ENCODE data around the gene PAX6.
"Not testable (repeated sequence)": the region's sequence is repeated elsewhere in the genome, so short reads cannot be mapped to it uniquely, and the experiment has no call there.

Gene PAX6

DNA sequence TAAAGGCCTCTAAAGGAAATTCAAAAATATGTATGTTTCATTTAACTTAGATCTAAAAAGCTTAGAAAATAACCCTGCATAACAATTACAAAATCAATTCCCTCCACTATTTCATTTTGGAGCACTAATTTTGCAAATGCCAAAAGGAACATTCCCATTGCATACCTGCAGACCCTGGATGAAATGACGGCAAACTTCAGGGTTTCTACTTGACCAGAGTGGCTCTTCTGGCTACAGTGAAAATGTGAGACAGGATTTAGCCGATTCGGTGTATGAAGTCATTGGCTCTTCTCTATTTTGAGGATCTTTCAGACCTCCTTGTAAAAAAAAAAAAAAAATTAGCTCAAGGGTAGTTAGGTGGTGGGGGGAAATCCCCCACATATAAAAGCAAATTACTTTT lies 44.1 kb downstream of the PAX6 start:
- in situ Hi-C loops (cut with MboI; ENCODE audit: low sequenced_read_pairs): no loop called here
- Histone ChIP-seq H3K27me3 (ENCODE audit: low read depth) (no peaks in the 10 kb centered on the region), H3K4me3 (no peak overlapping the region), H3K9me3 (no peaks in the 10 kb centered on the region), H3K4me1 (peaks cover 11% of the 10 kb centered on the region), H3K36me3 (replicated peaks) (no peaks in the 10 kb centered on the region)
- no peak for DNase-seq (ENCODE audit: low spot score in 2 of 2)

DNA sequence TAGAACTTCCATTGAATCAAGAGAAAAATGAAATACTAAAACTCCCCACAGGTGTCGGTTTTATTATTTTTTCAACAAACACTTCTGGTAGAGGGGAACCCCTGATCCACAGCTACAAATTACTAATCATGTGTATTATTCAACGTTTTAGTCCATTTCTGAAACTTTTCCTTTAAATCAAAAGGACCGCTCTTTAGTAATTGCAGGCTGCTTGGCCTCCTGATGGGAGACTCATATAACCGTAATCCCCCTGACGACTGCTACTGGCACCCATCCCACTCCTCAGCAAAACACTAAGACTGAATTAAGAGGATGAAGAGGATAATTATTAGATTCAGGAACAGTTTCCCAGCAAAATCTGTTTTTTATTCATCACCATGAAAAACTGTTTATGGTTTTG lies 46.4 kb downstream of the PAX6 start:
- H3K27me3 ChIP-seq (ENCODE audit: low read depth): no peaks in the 10 kb centered on the region
- in situ Hi-C loops (cut with MboI; ENCODE audit: low sequenced_read_pairs): no loop called here

GRCh38 chr11:31764261-31764660 lies 46.9 kb downstream of the PAX6 start:
- H3K4me1 ChIP-seq: peaks cover 11% of the 10 kb centered on the region
- H3K4me3 ChIP-seq: no peak overlapping the region
- in situ Hi-C loops (cut with MboI; ENCODE audit: low sequenced_read_pairs): no loop called here
- DNase-seq (ENCODE audit: low spot score in 2 of 2): peak; percentile 22 to 58
- no peaks in the 10 kb centered on the region for H3K9me3 ChIP-seq
- no peaks in the 10 kb centered on the region for H3K36me3 ChIP-seq (replicated peaks)
- no peaks in the 10 kb centered on the region for H3K27me3 ChIP-seq (ENCODE audit: low read depth)

More for the DNA sequence above, 46.4 kb downstream of the PAX6 start:
- H3K4me3 ChIP-seq: no peak overlapping the region
- peak; percentile 36 to 44 for DNase-seq (ENCODE audit: low spot score in 2 of 2)
- H3K4me1 ChIP-seq: peaks cover 11% of the 10 kb centered on the region
- H3K36me3 ChIP-seq (replicated peaks): no peaks in the 10 kb centered on the region
- H3K9me3 ChIP-seq: no peaks in the 10 kb centered on the region

DNA sequence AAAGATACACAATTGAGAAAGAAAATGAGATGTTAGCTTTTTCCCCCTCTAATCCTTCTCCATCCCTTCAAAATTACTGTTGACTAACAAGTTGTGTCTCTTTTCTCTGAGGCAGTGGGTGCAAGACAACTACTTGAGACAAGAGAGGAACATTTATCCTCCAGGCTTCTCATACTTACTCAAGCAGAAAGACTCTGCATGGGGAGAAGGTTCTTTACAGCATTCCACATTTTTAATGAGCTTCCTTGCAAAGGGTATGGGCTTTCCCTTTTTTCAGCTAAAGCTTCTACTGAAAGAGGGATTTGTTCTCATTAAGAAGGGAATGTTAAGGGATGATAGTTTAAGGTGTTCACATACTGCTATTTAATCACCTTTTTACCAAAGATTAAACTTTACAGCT lies 47.8 kb downstream of the PAX6 start:
- in situ Hi-C loops (cut with MboI; ENCODE audit: low sequenced_read_pairs): no loop called here
- Histone ChIP-seq H3K36me3 (replicated peaks) (no peaks in the 10 kb centered on the region), H3K4me1 (peaks cover 11% of the 10 kb centered on the region), H3K4me3 (no peak overlapping the region), H3K27me3 (ENCODE audit: low read depth) (no peaks in the 10 kb centered on the region), H3K9me3 (no peaks in the 10 kb centered on the region)
- DNase-seq (ENCODE audit: low spot score in 2 of 2): peak in 1 of 2 experiments; percentile 75

DNA sequence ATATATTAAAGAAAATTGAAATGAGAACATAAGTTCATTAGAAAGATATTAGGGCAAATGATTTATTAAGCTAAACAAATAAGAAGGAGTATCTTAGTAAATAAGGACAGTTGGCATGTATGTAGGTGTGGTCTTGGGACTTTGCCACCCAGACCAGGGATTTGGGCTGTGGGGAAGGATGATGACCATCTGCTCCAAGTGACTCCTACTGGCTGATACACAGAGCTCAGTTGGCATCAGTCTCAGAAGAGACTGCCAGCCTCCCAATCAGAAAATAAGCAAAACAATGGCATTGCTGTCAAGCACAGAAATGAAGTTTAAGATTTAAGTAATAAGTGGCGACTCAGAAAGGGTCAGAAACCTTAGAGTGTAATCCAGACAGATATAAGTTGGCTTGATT lies 49.5 kb downstream of the PAX6 start:
- DNase-seq (ENCODE audit: low spot score in 2 of 2): no peak
- Histone ChIP-seq H3K4me3 (no peak overlapping the region), H3K36me3 (replicated peaks) (no peaks in the 10 kb centered on the region), H3K4me1 (peaks cover 11% of the 10 kb centered on the region), H3K27me3 (ENCODE audit: low read depth) (no peaks in the 10 kb centered on the region), H3K9me3 (no peaks in the 10 kb centered on the region)
- in situ Hi-C loops (cut with MboI; ENCODE audit: low sequenced_read_pairs): no loop called here

GRCh38 chr11:31757260-31757835 lies 53.8 kb downstream of the PAX6 start:
- Histone ChIP-seq H3K27me3 (ENCODE audit: low read depth) (no peaks in the 10 kb centered on the region), H3K9me3 (no peaks in the 10 kb centered on the region), H3K4me3 (no peak overlapping the region), H3K4me1 (no peaks in the 10 kb centered on the region; the same call in 1 of the 2 replicates), H3K36me3 (replicated peaks) (no peaks in the 10 kb centered on the region)
- no peak for DNase-seq (ENCODE audit: low spot score in 2 of 2)
- in situ Hi-C loops (cut with MboI; ENCODE audit: low sequenced_read_pairs): no loop called here

DNA sequence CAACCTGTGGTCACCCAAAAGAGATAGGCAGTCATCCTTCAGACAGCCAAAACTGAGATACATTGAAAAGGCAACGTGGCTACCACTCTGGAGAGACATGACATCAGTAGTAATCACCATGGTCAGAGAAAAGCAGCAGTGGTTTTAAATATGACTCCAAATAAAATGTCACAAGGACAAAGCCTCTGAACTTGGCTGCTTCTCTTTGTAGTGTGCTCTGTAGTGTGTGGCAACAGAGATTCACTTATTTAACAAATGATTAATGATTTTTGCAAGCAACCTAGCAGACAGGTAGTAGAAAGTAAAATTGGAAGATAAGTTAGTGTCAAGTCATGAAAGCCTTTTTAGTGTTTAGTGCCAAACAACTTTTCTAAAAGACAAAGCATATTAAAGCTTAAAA lies 63.5 kb downstream of the PAX6 start:
- no peak for DNase-seq (ENCODE audit: low spot score in 2 of 2)
- in situ Hi-C loops (cut with MboI; ENCODE audit: low sequenced_read_pairs): no loop called here
- Histone ChIP-seq H3K9me3 (no peaks in the 10 kb centered on the region), H3K27me3 (ENCODE audit: low read depth) (no peaks in the 10 kb centered on the region), H3K36me3 (replicated peaks) (no peaks in the 10 kb centered on the region), H3K4me1 (no peaks in the 10 kb centered on the region), H3K4me3 (no peak overlapping the region)

DNA sequence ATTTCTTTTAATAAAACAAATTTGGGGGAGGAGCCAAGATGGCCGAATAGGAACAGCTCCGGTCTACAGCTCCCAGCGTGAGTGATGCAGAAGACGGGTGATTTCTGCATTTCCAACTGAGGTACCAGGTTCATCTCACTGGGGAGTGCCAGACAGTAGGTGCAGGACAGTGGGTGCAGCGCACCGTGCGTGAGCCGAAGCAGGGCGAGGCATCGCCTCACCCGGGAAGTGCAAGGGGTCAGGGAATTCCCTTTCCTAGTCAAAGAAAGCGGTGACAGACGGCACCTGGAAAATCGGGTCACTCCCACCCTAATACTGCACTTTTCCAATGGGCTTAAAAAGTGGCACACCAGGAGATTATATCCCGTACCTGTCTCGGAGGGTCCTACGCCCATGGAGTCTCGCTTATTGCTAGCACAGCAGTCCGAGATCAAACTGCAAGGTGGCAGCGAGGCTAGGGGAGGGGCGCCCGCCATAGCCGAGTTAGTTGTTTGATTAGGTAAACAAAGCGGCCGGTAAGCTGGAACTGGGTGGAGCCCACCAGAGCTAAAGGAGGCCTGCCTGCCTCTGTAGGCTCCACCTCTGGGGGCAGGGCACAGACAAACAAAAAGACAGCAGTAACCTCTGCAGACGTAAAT lies 70.3 kb downstream of the PAX6 start:
- DNase-seq (ENCODE audit: low spot score in 2 of 2); H3K4me3 ChIP-seq; in situ Hi-C loops (cut with MboI; ENCODE audit: low sequenced_read_pairs); H3K27me3 ChIP-seq (ENCODE audit: low read depth); H3K36me3 ChIP-seq (replicated peaks); H3K9me3 ChIP-seq; H3K4me1 ChIP-seq: not testable (repeated sequence)

DNA sequence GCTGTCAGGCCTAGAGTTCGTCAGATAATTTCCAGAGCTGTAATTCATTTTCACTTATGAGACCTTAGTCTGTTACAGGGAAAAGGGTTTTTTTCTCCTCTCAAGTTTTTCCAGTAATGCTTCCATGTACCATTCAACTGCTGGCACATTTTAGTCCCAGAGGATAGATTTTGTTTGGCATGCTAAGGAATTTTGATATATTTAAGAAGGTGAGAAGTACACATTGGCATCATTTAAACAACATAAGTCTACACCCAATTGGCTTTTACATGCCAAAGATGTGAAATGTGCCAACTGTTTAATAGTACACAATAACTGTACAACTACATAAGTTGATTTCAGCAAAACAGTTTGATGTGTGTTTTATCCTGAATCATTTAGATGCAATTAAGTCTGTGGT lies 71.0 kb downstream of the PAX6 start:
- Histone ChIP-seq H3K36me3 (replicated peaks) (no peaks in the 10 kb centered on the region), H3K4me1 (no peaks in the 10 kb centered on the region), H3K9me3 (no peaks in the 10 kb centered on the region), H3K27me3 (ENCODE audit: low read depth) (no peaks in the 10 kb centered on the region), H3K4me3 (no peak overlapping the region)
- no peak for DNase-seq (ENCODE audit: low spot score in 2 of 2)
- in situ Hi-C loops (cut with MboI; ENCODE audit: low sequenced_read_pairs): no loop called here

Measured in HAP-1 (cell line).